NCI-H345 (cell line): ENCODE results near the gene TMOD1.

Source experiments
- DNase-seq: peaks from one replicate; lab custom pipeline; 2025; lab: John Stamatoyannopoulos, UW

Gene TMOD1

DNA sequence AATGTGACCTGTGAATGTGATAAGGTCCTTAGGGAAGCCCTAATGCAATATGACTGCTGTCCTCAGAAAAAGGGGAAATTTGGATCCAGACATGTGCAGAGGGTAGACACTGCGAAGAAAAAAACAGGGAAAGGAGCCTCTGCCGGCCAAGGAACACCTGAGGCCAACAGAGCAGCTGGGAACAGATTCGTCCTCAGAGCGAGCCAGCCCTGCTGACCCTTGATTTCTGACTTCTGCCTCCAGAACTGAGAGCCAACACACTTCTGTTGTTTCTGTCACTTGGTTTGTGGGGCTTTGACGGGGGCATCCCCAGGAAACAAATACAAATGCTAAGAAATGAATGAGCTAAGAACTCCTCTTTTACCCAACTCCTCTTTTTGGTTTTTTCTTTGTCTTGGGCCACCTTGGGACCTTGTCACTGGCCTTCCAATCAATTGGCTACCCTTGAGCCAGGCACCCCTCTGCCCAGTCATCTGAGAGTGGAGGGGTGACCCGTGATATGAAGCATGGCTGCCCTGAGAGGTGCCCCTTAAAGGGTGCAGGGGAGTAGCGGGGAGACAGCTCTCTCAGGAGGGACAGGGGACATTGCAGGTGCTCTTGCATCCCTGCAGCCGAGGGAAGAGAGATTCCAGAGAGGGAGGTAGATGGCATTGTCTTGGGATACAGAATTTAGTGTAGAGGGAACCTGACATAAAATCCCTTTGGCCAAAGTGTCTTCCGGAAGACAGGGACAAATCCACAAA, 16.9 kb downstream of the TMOD1 start:
- DNase-seq, result no peak

DNA sequence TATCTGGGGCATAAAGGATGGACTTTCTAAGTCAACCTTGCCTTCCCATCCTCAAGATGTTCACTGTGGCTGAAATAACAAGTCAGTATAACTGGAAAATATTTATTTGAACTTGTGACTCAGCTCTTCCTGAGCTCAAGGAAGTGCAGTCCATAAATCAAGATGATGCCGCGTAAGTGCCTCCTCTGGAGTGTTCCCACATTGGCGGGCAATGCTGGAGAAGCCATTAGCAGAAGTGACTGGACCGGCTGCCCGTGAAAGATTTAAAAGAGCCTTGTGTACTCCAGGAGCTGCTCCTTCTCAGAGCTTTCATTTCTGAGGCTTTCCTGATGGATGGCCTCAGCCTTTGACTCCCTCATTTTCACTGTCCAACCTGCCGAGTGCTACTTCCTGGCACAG, 17.4 kb downstream of the TMOD1 start:
- no peak for DNase-seq

DNA sequence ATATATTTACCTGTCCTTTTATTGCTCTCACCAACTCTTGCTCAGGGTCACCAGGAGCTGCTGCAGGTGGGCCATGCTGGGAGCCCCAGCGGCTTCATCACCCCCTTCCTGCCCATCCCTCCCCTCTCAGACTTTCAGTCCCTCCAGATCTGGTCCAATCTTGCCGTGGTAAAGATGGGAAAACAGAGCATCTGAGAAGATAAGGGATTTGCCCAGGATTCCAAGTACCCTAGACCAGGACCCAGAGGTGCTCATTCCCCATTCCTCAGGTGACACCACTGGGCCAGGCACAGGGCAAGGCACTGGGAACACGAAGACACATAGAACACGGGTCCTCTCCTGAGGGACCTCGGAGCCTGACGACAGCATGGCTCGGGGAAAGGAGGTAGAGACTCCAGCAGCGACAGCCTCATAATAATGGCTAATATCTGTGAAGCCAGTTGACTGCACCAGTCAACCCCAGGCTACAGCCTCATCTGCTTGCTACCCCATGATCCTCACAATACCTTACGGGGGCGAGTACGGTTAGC, 18.0 kb downstream of the TMOD1 start:
- DNase-seq, result no peak

DNA sequence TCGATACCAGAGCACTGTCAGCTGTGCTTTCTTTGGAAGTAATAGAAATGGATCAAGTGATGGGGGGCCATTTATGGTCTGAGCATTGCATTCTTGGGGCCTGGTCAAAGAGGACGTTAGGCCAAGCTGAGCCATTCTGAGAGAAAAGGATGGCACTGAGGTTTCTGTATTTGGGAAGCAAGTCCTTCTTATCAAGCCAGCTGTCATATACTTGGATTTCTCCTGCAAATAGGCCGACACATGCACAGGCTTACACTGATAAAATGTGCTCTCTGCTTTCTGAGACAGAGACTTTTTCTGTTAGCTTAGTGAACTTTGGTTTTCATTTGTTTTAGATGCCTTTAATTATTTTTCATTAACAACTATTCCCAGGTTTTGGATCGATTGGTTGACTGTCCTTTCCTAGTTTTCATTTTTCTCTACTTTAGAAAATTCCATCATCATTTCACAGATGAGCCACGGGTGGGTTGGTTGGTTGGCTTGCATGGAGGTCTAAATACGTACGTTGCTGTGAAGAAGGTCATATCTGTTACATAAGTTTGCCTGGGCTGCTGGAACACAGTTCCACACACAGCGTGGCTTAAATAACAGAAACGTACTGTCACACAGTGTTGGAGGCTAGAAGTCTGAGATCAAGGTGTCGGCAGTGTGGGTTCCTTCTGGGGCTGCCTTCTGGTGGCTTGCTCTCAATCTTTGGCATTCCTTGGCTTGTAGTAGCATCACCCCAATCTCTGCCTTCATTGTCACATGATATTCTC, 20.3 kb downstream of the TMOD1 start:
- DNase-seq, result no peak

DNA sequence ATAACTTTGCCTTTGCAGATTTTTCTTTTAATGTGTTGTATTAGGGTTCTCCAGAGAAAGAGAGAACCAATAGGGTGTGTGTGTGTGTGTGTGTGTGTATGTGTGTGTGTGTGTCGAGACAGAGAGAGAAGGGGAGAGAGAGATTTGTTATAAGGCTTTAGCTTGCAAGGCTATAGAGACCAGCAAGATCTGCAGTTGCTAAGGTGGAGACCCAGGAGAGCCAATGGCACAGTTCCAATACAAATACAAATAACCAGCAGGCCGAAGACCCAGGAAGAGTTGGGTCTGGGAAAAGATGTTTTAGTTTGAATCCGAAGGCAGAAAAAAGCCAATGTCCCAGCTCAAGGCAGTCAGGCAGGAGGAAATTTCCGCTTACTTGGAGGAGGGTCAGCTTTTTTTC, 23.0 kb downstream of the TMOD1 start:
- DNase-seq, result peak; percentile 7

DNA sequence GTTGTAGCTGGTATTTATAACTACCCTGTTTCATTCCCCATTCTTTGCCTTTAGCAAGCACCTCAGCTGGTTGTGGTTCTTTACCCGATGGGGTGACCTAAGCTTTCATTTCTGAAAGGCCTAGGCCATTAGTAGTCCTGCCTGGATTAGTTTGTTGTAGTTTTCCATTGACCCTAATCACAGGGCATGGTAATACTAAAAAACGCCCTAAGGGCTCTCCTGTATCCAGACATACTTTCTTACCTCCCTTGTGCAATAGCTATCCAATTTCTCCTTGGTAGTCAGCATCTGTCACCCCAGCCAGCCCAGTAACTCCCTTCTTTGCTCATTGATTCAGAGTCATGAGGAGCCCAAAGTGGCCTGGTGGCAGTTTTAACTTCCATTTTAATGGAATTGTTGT, 24.0 kb downstream of the TMOD1 start:
- no peak for DNase-seq

DNA sequence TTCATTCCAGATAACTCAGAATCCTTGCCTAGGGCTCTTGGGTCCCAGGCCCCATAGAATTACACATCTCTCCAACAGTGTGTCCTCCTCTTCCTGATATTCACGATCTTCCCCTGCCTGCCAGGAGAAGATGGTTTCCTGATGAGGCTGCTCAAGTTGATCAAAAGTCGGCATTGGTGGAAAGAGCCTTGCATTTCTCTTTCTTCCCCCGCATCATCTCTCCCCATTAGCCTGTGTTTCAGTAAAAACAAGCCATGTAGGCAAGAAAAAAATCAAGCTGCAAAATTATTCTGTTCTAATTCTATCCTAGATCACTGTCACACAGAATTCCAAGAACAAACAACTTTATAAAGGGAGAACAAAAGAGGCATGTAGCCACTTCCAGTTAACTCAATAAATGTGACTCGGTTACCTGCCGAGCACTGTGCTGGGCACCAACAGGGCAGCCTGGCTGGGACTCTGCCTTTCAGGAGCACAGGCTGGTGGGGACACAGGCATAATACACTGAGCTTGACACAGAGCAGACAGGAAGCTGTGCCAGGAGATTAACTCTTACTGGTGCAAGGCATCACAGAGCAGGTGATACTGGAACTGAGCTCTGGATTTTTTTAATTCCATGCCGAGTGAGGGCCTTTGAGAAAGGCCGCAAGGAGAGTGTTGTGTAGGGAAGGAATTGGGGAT, 25.6 kb downstream of the TMOD1 start:
- DNase-seq, result no peak

DNA sequence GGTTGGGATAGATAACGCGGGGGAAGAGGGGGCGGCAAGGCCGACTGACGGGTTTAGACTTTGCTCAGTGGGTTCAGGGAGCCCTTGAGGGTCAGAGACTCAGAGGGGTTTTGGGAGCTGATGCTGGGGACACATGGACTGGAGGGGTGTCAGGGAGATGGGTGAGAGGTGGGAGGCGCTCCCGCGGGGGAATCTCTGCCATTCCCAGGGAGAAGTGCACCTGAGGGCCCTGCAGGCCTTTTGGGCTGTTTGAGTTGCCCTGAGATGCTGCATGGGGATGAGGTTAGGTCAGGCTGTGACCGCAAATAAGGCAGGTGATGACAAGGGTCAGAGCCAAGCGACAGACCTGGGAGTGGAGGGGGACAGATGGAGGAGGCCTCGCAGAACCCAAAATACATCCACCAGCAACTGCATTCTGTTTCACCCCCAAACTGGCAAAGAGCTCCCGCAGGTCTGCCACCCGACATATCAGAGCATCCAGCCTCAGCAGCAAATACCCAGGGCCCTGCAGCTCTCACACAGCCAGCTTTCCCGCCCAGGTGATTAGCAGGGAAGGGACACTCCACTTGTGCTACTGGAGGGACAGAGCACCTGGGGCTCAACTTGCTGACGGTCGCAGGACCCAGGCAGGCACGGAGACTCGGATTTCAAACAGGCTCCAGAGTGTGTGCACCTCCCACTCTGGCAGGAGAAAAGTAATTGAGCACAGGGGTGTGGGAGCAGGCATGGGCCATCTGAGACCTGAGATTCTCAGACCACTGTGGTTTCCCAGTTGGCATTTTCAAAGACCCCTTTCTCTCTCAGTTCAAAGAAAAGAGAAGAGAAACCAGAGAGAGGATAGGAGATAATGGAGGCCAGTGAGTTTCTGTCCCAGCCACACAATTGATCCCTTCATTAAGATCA, 26.4 kb downstream of the TMOD1 start:
- no peak for DNase-seq

DNA sequence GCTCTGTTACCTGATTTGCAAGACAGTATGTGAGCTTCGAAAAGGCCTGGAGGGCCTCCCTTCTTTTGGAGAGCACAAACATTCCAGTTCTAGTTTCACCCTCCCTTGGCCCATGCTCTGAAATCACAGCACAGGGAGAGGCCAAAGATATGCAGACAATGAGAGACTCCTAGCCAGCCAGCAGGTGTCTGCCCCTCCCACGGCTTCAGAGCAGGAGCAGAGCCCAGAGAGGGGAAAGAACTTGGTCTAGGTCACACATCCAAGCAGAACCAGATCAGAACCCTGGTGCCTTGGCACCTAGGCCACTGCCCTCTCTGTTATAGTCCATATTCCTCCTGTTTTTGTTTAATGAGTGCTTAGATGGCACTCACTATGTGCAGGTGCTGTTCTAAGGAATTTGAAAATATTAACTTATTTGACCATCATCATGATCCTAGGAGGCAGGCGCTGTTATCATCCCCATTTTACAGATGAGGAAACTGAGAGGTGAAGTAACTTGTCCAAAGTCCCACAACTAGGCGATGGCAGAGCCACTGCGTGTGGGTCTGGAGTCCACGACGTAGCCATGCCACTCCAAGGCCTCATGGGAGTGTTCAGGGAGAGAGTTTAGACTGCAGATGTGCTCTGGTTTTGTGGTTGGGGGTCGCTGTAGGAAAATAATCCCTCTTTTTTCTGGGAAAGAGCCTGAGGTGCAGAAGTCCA, 27.2 kb downstream of the TMOD1 start:
- DNase-seq, result no peak

DNA sequence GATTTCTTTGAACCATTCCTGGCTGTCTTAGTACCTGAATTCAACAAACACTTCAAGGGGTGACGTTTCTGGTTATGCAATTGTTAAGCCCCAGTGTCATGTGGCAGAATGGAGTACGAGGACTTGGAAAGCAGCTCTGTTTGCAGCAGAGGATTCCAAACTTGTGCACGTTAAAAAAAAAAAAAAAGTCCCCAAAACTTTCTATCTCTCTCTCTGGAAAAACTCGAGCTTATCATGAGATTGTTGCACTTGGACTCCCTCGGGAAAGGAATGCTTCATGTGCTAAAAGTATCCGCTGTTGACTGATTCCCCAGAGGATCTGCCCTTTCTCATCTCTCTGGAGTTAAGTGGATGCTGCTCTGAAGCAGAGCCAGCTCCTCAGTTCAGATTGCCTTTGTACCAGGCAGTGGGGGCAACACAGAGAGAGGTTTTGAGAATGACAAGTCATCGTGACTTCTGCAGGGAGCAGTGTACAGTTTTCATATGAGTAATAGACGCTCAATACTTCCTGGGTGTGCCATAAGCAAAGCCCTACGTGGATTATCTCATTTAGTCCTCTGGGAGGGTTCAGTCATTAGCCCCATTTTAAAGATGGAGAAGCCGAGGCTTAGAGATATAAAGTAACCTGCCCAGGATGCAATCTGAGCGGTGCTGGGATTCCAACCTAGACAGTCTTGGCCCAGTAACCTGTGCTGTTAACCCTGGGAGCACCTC, 28.1 kb downstream of the TMOD1 start:
- DNase-seq, result peak; percentile 13

DNA sequence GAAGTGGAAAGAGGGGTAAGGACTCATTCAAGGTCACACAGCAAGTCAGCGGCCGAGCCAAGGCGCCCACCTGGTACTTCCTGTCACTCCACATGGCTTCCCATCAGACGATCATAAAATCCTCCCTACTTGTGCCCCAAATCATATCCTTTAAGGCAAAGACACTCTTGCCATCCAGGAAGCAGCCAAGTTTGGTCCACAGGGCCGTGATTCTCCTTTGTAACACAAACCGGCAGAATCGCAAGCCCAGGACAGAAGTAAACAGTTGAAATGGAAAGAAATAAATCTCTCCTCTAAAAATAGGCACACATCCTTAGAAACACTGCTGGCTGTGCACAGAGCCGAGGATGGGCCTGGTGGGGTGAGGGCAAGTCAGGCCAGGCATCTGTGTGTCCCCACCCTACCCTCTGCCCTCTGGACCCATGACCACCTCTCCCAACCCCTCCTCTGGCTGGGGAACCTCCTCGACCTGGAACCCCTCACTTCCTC, 30.5 kb downstream of the TMOD1 start:
- no peak for DNase-seq

DNA sequence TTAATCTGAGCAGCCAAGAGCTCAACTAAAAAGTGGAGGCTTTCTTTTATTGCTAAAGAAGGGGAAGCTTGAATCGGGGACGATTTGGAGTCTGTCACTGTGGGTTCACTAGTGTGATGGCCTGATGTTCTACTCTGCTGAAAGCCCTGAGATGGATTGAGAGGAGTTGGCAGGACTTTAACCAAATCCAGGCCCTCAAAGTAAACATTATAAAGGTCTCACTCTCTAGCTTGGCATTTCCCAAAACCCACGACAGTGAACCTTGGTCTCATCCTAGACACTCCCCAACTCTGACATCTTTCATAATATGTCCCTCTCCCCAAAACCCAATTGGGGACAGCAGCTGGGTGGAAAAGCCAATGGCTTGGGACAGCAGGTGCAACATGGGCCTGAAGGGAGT, 32.7 kb downstream of the TMOD1 start:
- DNase-seq, result no peak

DNA sequence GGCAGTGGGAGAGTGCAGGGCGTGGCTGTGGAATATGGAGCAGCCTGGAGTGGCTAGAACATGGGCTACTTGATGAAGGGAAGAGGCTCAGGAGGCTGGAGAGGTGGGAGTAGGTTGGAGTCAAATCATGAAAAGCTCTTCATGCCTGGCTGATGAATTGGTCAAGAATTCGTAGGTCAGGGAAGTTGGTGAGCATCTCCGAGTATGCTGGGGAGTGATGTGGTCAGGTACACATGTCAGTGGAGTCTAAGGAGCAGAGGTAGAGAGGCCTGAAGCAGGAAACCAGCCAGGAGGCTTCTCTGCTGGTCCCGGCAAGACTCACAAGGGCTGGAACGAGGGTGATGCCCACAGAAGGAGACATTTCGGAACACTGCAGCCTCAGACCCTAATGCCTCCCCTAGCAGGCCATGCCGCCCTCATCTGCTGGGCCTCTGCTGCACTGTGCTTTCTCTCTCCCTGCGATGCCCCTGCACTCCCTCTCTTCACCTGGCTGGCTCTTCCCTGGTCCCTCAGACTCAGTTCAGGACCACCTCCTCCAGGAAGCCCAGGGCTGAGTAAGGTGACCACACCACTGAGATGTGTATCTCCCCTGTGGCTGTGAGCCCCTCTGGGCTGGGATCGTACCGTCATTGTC, 33.6 kb downstream of the TMOD1 start:
- DNase-seq, result no peak

DNA sequence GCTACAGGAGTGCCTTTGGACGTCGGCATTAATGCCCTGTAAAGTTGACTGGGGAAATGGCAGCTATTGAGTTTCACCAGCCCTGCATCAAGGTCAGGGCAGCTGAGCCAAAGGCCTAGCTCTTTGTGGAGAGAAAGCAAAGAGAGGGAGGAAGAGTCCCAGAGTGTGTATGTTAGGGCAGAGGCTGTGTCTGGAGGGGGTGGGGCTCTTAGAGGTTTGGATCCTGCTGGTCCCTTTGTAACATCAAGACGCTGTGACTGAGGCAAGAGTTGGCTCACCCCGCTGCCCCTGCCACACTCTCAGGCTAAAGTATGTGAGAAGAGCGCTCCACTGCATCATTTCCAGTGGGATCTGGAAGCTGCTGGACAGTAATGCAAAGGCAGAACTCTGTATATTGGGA, 34.3 kb downstream of the TMOD1 start:
- no peak for DNase-seq

DNA sequence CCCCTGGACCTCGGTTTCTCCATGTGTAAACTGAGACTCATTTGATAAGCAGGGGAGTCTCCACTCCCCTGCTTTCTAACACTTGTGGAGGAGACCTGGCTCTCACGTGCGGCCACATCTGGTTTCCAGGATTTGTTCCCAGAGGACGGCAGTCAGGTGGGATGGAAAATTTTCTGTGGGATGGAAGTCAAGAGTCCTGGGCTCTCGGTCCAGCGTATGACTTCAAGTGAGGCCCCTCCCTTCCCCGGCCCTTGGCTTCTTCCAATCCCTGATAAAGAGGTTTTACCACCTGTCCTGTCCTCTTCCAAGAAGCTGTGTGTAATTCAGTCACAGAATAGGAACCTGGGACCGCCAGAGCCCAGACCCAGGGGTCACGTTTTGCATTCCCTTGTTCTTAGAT, 35.0 kb downstream of the TMOD1 start:
- DNase-seq, result no peak

DNA sequence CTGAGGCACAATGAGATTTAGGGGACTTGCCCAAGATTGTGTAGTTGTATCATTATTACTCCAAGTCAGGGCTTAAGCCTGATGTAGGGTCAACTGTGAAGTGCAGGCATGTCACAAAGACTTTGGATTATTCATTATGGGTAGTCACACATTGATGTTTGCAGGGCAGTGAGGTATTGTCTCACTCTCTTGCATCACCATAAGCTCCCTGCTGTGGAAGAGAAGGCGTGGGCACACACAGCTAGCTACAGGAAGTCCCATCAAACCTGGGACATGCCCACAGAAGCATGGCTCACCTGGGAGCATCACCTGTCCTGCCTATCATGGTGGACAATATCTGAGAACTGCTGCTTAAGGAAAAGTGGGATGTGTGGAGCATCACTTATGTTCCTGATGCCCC, 42.1 kb downstream of the TMOD1 start:
- peak; percentile 48 for DNase-seq

DNA sequence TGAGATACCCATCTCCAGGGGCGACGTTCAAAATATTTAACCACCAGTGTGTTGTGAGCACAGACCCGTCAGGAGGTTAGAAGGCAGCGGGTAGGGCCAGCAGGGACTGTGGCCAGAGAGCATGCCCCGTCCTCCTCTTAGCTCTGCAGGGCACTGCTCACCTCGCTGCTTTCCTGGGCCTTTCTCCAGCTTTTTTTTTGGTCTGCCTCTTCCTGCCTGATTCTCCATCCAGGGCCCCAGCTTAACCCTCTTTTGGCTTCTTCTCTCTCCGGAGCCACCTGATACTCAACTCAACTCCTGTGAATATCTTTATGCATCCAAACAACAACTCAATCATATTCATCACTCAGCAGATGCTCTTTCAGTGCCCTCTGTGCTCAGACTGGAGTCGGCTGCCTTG, 44.0 kb downstream of the TMOD1 start:
- no peak for DNase-seq

DNA sequence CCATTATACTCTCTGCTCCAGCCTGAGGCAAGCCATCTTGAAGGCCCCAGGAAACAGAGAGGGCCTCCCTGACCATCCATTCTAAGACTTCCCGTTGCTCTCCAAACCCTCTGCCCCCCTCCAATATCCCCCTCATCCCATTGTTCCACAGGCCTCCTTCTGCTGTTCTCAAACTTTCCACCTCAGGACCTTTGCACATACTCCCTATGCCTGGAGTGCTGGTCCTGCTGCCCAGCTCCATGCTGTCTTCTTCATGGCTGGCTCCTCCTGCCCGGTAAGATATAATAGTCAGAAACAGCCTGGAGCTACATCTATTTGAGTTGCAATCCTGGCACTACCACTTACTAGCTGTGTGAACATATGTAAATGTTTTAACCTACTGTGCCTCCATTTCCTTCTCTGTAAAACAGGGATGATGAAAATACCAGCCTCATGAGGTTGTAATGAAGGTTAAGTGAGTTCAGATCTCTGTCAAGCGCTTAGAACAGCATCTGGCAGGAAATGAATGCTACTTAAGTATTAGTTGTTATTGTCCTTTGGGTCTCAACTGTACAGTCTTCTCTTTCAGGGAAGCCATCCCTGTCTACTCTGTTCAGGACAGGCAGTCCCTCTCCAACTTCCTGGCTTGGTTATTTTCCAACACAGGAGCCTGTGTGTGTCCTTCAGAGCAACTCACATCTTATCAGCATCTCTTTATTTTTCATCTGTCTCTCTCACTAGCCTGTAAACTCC, 45.8 kb downstream of the TMOD1 start:
- DNase-seq, result no peak

DNA sequence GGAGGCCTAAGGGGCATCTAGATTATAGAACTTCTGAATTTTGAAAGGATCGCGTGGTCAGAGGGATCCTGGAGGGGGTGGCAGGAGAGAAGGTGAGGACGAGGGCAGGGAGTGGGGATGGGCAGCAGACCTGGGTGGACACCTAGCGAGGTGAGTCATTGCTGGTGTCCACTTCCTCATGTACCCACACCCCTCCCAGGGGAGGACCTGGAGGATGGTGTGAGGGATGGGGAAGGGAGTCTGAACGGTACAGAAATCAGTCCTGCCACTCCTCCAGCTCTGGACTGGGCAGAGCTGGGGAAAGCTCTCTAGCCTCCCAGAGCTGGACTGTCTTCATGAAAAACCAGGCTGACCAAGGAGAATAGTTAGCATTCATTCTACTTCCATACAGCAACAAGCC, 46.9 kb downstream of the TMOD1 start:
- DNase-seq, result no peak
